Stimulated activated CD4-positive, alpha-beta T cell treated with anti-CD3 and anti-CD28 coated beads, Interleukin-1b, Interleukin-23, amount 100 ng/mL, for 4 hours (primary cell): Measurements from ENCODE around the gene RGL3.
"Not testable (repeated sequence)": the region's sequence is repeated elsewhere in the genome, so short reads cannot be mapped to it uniquely, and the experiment has no call there.

Experiments used
- DNase-seq, 2 donors: peaks; one replicate each; pipeline ENCODE4 v3.0.0-alpha.2; 2020; ENCODE audit warnings: low read depth in 2 of 2

Gene RGL3

GRCh38 chr19:11361771-11362731 is 57.1 kb downstream of the RGL3 start:
- DNase-seq = no peak

- no peak for DNase-seq
Measured at GRCh38 chr19:11361037-11361770, 57.9 kb downstream of the RGL3 start.

DNA sequence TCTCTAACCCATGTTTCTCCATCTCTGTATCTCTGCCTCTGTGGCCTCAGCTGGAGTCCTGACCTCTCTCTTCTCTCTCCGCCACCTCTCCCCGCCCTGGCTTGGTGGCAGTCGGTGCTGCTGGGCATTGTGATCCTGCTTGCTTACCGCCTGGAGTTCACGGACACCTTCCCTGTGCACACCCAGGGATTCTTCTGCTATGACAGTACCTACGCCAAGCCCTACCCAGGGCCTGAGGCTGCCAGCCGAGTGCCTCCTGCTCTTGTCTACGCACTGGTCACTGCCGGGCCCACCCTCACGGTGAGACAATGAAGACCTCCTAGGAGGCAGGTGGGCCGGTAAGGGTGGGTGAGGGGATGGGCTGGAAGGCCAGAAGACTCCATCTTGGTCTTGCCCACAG is 59.7 kb downstream of the RGL3 start:
- DNase-seq = no peak

DNA sequence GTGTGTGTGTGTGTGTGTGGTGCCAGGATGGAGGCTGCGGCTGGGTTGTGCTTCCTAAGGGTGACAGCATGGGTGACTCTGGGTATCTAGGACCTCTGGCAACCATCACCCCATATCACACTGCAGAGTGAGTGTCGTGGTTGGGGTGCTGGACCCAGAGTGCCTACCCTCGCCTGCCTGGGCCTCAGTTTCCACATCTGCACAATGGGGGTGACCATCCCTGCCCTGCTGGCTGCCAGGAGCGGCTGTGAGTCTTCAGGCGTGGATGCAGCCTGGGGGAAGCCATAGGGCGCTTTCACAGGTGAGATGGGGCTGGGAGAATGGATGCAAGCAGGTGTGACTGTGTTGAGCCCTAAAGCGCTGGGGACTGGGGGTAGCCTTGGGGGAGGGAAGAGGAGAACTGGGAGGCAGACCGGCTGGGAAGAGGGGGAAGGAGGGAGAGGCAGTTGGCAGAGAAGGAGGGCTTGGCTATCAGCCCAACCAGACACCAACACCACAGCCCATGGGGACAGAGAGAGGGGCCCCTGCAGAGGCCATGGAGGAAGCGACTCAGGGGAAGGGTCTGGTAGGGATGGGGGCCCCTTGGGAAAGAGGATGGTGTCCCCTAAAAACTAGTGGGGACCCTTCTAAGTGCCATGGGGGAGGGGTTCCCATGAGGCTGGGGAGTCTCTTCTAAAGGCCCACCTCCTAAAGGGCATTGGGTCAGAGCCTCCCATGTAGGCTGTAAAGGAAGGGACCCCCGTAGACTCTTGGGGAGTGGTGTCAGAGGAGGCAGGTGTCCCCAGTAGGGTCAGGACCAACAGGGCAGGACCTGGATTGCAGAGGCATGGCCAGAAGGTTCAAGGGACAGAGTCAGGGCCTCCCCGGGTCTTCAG is 62.2 kb downstream of the RGL3 start:
- DNase-seq = no peak

DNA sequence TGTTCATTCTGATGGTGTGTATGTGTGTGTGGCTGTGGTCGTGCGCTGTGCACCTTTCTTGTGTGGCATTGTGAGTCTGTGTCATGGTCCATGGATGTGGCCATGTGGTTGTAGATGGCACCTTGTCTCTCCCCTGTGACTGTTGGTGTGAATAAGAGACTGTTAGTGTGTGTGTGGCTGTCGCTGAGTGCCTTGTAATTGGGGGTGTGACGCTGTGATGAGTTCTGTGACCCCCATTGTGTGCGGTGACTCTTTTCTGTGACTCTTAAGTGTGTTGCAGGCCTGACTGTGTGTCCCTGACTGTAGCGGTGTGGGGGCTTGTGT is 63.1 kb downstream of the RGL3 start:
- no peak for DNase-seq

DNA sequence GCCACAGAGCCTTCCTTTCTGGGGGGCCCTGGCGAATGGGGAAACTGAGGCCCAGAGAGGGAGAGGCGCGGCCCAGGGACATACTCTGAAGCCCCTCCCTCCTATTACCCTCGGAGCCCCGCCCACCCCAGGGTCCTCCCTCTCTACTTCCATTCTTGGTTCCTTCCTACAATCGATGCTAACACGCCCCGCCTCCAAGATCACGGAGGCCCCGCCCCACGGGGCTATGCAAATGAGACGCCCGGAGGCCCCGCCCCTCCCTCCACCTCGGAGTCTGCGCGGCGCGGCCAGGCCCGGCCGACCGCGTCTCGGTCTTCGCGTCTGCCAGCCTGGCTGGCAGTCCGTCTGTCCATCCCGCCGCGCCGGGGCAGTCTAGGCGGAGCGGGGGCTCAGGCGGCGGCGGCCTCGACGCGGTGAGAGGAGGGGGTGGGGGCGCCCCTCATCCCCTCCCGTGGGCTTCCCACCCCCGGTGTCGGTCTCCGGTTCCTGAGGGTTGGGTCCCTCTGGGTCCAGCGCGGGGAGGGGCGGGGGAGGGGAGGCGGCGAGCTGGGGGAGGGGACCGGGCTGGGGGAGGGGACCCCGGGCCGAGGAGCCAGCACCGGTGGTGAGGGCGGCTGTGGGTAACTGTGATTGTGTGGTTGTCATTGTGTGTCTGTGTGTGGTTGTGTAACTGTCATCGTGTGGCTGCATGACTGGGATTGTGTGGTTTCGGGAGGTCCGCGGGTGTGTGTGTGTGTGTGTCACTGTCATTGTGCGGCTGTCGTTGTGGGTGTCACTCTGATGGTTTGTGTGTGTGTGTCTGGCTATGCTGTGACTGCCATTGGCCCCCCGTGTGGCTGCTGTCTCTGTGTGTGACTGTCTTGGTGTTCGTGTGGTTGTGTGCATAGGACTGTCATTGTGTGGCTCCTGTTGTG is 63.7 kb downstream of the RGL3 start, which contains the start of gene PLPPR2:
PLPPR2 (plus strand) TSS at position 273 of the 914 bp plus-strand sequence. CDS start 2,242 bp downstream, outside the sequence.
- peak; percentile 72 to 82 for DNase-seq

DNA sequence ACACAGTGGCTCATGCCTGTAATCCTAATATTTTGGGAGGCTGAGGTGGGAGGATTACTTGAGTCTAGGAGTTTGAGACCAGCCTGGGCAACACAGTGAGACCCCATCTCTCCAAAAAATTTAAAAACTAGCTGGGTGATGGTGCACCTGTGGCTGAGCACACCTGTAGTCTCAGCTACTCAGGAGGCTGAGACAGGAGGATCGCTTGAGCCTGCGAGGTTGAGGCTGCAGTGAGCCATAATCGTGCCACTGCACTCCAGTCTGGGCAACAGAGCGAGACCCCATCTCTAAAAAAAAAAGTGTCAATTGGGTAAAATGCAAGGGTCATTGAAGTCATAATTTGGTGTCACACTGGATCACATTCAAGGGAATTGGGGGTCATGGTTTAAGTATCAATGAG is 65.0 kb downstream of the RGL3 start:
- DNase-seq = not testable (repeated sequence)

- no peak for DNase-seq
Measured at GRCh38 chr19:11349171-11349570, 69.9 kb downstream of the RGL3 start.

- no peak for DNase-seq
Measured at GRCh38 chr19:11347546-11348039, 71.5 kb downstream of the RGL3 start.

DNA sequence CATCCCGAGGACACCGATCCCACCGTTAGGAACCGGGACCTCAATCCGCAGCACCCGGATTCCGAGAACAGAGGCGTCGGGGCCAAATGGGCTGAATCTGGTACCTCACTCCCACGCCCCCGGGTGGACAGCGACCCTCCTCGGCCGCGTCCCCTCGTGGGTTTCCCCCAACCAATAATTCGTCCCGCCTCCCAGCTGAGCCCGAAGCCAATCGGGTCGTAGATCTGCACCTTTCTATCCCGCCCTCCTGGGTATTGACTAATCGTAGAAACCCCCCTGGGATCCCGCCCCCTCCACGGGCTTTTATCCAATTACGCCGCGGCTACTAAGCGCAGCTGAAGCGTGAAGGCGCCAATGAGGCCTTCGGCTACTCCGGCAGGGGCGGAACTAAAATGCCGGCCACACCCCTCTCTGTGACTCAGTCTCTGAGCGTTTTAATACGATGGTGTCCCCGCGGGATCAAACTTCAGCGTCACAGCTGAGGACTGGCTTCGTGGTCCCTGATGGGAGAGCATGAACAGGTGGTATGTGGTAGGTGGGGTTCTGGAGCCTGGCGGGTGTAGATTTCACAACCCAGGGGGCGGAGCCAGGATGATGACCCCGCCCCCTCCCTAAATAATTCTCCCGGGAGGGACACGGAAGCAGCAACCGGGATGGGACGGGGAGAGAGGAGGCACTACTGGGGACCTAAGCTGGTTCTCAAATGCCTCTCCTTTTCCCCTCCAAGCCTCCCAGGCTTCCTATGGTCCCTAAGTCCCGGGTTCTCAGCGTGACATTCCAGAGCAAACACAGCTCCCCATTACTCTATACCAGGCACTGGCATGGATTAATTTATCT is 72.8 kb downstream of the RGL3 start, which contains the start of the genes CCDC159 and TMEM205:
CCDC159 (plus strand) TSS at position 416 of the 837 bp plus-strand sequence; CDS start at position 504, 88 bp downstream.
TMEM205 (minus strand) TSS at position 165 of the 837 bp plus-strand sequence. CDS start 649 bp downstream, outside the sequence.
- DNase-seq = peak; percentile 94 to 97

- no peak for DNase-seq
Measured at GRCh38 chr19:11345122-11345803, 73.9 kb downstream of the RGL3 start.
